HUES64 (cell line): ENCODE measurements around the gene FAM193A.
"Not testable (repeated sequence)": the region's sequence is repeated elsewhere in the genome, so short reads cannot be mapped to it uniquely, and the experiment has no call there.

ENCODE experiments used
- H3K27ac ChIP-seq: 2 replicates; pipeline ENCODE4 v1.7.0; 2013; ENCODE audit warnings: low read depth, low read length, inconsistent platforms
- H3K27me3 ChIP-seq: 2 replicates; pipeline ENCODE4 v1.6.1; 2013; ENCODE audit warnings: mild to moderate bottlenecking, low read length; ENCODE audit not compliant: insufficient read depth
- H3K36me3 ChIP-seq: 2 replicates; pipeline ENCODE4 v1.6.1; 2013; ENCODE audit warnings: mild to moderate bottlenecking, low read length; ENCODE audit not compliant: insufficient read depth
- H3K4me1 ChIP-seq: 2 replicates; pipeline ENCODE4 v1.6.1; 2013; ENCODE audit warnings: mild to moderate bottlenecking, low read length, moderate library complexity; ENCODE audit not compliant: insufficient read depth
- H3K4me3 ChIP-seq: 2 replicates; pipeline ENCODE4 v1.5.1; 2013; ENCODE audit warnings: mild to moderate bottlenecking, low read length, moderate library complexity
- H3K9ac ChIP-seq: 2 replicates; pipeline ENCODE4 v1.6.1; 2013; ENCODE audit warnings: mild to moderate bottlenecking, low read depth, low read length
- H3K9me3 ChIP-seq: 2 replicates; pipeline ENCODE4 v1.6.1; 2013; ENCODE audit warnings: low read depth, low read length; ENCODE audit not compliant: insufficient read depth
- WGBS: fragments of 150-250, 120-280 bp; methylation state at CpG from one replicate; pipeline ENCODE4 v1.1.7; 2013; ENCODE audit warnings: missing lambda C conversion rate; 5-methylcytosine and 5-hydroxymethylcytosine counted together

FAM193A gene

DNA sequence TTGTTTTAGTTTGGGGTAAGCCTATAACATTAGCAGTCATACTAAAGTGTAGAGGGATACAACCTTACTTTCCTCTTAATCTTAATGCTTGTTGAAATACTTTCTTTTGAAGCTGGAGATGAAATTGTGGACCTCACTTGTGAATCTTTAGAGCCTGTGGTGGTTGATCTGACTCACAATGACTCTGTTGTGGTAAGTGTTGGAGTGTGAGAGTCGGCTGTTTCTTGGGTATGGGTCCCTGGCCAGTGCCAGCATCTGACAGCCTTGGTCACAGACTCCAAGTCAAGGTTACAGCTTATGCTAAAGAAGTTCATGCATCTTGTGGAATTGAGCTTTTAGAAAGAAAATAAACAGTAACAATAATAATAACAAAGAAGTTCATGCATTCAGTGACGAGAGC is 35.9 kb upstream of the FAM193A start:
- Histone ChIP-seq H3K4me3 (no peak overlapping the region), H3K9me3 (no peaks in the 10 kb centered on the region), H3K36me3 (peaks cover 84% of the 10 kb centered on the region), H3K27me3 (no peaks in the 10 kb centered on the region), H3K4me1 (no peaks in the 10 kb centered on the region), H3K27ac (no peak overlapping the region), H3K9ac (no peak overlapping the region)
- WGBS: 93% methylated on average over 2 of the region's 2 CpGs

DNA sequence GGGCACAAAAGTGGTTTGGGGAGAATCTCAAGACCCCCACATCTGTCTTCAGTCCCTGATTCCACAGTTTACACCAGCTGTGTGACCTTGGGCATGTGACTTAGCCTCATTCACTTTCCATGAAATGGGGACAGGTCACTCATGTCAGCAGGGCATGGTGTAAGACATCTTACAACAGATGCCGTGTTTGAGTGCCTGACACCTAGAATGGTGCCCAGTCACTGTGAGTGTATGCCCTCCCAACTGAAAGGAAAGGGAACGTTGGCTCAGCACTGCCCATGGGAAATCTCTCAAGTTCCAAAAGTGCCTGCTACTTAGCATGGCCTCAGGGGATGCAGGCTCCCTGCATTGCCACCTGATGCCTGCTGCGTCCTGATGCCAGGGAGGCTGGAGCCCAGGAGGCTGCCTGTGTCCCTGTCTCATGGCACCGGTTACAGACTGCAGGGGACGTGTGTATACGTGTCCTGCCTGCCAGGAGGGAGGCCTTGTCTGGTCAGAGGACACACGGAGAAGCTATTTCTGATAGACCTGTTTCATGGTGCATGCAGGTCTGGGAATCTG is 35.3 kb upstream of the FAM193A start:
- H3K27ac ChIP-seq: no peak overlapping the region
- H3K36me3 ChIP-seq: peaks cover 85% of the 10 kb centered on the region
- no peak overlapping the region for H3K4me3 ChIP-seq
- H3K27me3 ChIP-seq: no peaks in the 10 kb centered on the region
- H3K9me3 ChIP-seq: no peaks in the 10 kb centered on the region
- H3K9ac ChIP-seq: no peak overlapping the region
- WGBS: 96% methylated on average over 7 of the region's 7 CpGs
- no peaks in the 10 kb centered on the region for H3K4me1 ChIP-seq

DNA sequence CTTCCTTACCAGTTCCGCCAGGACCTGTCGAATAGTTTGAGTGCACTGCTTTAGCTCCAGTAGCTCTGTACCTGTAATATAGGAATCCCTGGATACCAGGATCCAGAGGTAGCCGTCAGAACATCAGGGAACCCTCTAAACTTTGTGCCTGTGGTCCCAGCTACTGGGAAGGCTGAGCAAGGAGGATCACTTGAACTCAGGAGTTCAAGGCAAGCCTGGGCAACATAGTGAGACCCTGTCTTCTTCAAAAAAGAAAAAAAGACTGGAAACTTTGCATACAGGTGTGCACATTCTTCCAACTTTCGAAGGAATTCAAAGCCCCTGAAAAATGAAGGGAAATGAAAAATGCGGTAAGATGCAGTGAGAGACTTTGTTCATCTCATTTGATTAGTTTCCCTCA is 32.6 kb upstream of the FAM193A start:
- peaks cover 79% of the 10 kb centered on the region for H3K36me3 ChIP-seq
- WGBS: 95% methylated on average over 5 of the region's 5 CpGs
- H3K4me3 ChIP-seq: no peak overlapping the region
- H3K9me3 ChIP-seq: no peaks in the 10 kb centered on the region
- no peak overlapping the region for H3K27ac ChIP-seq
- no peaks in the 10 kb centered on the region for H3K27me3 ChIP-seq
- H3K4me1 ChIP-seq: no peaks in the 10 kb centered on the region
- H3K9ac ChIP-seq: no peak overlapping the region

DNA sequence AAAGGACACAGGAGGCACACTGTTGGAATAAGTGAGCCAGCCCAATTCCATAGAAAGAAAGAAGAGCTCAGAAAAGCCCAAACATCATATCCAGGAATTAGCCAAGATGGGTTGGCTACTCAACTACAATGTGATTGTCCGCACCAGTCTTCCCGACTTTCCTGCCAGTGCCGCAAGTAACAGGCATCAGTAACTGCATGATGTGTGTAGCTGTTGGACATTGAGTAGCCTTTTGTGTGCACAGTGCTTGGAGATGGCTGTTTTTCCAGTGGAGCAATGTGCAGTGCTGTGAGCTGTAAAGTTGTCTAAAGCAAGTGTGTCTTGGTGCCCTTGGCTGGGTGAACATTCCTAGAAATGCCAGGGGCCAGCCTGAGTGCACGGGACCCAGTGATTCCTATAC is 29.2 kb upstream of the FAM193A start:
- Histone ChIP-seq H3K9ac (no peak overlapping the region), H3K36me3 (peaks cover 76% of the 10 kb centered on the region), H3K27me3 (no peaks in the 10 kb centered on the region), H3K9me3 (no peaks in the 10 kb centered on the region), H3K4me1 (no peaks in the 10 kb centered on the region), H3K27ac (no peak overlapping the region), H3K4me3 (no peak overlapping the region)
- 97% methylated on average over 4 of the region's 4 CpGs for WGBS

DNA sequence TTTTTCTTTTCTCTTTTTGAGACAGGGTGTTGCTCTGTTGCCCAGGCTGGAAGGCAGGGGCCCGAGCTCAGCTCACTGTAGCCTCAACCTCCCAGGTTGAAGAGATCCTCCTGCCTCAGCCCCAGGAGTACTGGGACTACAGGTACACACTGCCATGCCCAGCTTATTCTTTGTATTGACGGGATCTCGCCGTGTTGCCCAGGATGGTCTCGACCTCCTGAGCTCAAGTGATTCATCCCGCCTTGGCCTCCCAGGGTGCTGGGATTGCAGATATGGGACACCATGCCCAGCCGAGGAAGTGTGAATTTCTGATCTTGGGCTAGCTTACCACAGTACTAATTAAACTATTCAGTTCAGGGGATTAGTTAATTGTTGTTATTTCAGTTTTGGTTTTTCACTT is 28.6 kb upstream of the FAM193A start:
- Histone ChIP-seq H3K4me3 (no peak overlapping the region), H3K36me3 (peaks cover 79% of the 10 kb centered on the region), H3K9ac (no peak overlapping the region), H3K27ac (no peak overlapping the region), H3K27me3 (no peaks in the 10 kb centered on the region), H3K4me1 (no peaks in the 10 kb centered on the region), H3K9me3 (no peaks in the 10 kb centered on the region)
- WGBS: 93% methylated on average over 7 of the region's 7 CpGs

DNA sequence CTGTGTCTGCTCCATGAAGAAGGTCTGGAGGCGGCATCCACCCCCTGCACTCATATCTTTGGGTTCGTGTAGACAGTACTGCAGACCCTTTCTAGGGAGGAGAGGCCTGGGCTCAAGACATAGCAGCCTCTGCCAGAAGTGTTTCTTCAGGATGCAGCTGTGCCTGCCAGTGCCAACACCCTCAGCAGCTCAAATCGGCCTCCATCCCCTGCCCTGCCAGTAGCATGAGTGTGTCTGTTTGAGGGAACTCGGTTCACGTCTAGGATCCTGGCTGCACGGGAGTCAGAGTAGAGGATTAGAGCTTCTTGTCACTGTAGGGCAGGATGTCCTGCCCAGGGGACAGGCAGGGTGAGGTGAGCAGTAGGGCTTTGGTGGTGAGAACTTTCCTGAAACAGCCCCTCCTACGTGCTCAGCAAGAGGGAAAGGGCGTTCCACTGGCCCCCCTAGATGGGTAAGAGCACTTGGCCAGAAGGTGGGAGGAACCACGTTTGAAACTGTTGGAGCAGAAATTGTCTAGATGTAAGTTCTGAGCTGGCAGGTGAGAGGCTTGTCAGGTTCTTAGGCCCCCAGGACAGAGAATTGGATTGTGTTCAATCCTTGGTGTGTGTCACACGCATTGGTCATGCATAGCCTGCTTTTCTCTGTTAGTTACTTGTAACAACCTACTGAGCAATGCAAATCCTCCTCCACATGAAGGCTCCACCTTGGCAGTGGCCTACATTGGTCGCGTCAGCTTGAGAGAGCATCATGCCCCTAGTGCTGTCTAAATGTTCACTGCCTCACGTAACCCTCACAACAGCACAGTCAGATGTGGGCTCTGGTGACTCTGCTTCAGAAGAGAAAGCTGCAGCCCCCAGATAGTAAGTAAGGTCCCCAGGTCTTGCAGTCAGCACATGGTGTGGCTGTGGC is 25.8 kb upstream of the FAM193A start:
- Histone ChIP-seq H3K9ac (no peak overlapping the region), H3K4me1 (no peaks in the 10 kb centered on the region), H3K36me3 (peaks cover 89% of the 10 kb centered on the region), H3K27me3 (no peaks in the 10 kb centered on the region), H3K4me3 (no peak overlapping the region), H3K27ac (no peak overlapping the region), H3K9me3 (no peaks in the 10 kb centered on the region)
- WGBS: 95% methylated on average over 13 of the region's 13 CpGs

DNA sequence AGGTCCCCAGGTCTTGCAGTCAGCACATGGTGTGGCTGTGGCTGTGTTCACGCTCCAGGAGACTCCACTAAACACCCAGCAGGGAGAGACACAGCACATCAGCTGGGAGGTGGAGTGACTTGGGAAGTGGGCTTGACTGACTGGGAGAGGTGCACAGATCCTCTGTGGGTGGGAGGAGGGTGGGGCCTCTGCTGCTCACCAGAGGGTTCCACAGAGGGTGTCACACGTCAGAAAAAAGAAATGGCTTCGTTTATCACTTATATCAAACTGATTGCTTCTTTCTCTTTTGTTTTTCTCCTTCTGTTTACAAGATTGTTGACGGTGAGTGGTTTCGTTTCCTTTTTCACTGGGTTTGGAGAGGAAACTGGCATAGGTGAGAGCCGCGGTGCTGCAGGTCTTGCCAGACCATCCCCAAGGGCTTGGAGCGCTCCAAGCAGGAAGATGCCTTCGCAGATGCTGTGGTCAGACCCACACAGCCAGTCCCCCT is 24.8 kb upstream of the FAM193A start:
- no peaks in the 10 kb centered on the region for H3K27me3 ChIP-seq
- no peak overlapping the region for H3K9ac ChIP-seq
- H3K4me3 ChIP-seq: no peak overlapping the region
- H3K4me1 ChIP-seq: no peaks in the 10 kb centered on the region
- no peaks in the 10 kb centered on the region for H3K9me3 ChIP-seq
- peaks cover 85% of the 10 kb centered on the region for H3K36me3 ChIP-seq
- WGBS: 86% methylated on average over 9 of the region's 9 CpGs
- no peak overlapping the region for H3K27ac ChIP-seq

DNA sequence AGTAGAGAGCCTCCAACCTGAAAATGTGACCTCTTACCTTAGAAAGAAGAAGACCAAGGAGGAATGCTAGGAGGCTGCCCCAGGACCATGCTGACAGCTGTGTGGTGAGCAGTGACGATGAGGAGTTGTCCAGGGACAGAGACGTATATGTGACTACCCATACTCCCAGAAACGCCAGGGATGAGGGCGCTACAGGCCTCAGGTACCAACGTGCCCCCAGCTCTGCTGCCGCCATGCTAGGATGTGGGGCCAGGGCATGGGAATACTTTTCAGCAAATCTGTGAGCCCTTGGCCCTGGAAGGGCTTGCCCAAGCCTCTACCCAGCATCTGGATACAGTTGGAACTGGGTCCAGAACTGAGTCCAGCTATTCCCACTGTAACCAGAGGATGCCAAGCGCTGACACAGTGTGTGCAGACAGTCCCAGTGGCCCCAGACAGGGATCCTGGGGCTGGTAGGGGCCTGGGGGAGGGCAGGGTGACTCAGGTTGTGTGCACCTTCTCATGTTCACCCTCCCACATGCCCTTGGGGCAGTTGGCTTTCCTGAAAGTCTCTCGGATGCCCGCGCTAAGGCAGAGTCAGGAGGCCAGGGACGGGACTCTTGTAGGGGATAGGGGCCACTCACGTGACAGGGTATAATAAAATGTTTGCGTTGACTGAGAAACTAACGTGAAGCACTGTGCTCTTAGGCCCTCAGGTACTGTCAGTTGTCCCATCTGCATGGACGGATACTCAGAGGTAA is 23.9 kb upstream of the FAM193A start:
- 95% methylated on average over 15 of the region's 15 CpGs for WGBS
- Histone ChIP-seq H3K27ac (no peak overlapping the region), H3K27me3 (no peaks in the 10 kb centered on the region), H3K9ac (no peak overlapping the region), H3K36me3 (peaks cover 80% of the 10 kb centered on the region), H3K4me3 (no peak overlapping the region), H3K4me1 (no peaks in the 10 kb centered on the region), H3K9me3 (no peaks in the 10 kb centered on the region)

DNA sequence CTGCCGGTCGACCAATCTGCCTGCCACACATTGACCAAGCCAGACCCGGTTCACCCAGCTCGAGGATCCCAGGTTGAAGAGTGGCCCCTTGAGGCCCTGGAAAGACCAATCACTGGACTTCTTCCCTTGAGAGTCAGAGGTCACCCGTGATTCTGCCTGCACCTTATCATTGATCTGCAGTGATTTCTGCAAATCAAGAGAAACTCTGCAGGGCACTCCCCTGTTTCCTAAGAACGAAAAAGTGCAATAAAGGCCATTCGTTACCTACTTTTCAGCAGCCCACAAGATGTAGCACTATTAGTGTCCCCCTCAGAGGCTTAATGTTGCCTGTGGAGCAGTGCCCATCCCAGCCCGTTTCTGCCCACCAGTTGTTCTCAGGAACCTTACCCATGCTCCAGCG is 22.3 kb upstream of the FAM193A start:
- H3K36me3 ChIP-seq: peaks cover 67% of the 10 kb centered on the region
- 97% methylated on average over 9 of the region's 9 CpGs for WGBS

DNA sequence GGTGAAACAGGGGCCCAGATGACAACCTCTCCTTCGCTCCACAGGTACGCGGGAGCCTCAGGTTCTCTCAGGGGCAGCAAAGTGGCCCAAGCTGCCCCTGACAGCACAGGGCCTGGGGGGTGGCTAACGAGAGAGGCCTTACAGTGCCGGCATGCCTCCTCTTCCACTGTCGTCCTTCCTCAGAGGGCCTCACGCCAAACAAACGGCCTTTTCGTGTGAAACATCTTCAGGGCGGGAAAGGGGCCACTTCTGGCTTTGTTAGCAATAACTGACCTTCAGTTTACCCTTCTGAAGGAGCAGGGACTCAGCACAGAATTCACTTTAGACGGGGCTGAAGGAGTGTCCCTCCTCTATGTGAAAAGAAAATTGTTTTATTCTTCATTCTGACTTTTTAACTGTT is 21.5 kb upstream of the FAM193A start:
- 94% methylated on average over 11 of the region's 11 CpGs for WGBS
- not testable (repeated sequence) for H3K4me1 ChIP-seq, H3K27ac ChIP-seq, H3K9me3 ChIP-seq, H3K4me3 ChIP-seq, H3K27me3 ChIP-seq, H3K9ac ChIP-seq
- H3K36me3 ChIP-seq: peaks cover 59% of the 10 kb centered on the region

More for the DNA sequence above, 22.3 kb upstream of the FAM193A start:
- H3K27ac ChIP-seq, H3K4me3 ChIP-seq, H3K27me3 ChIP-seq, H3K9ac ChIP-seq, H3K4me1 ChIP-seq, H3K9me3 ChIP-seq: not testable (repeated sequence)
